Upper lobe of left lung (tissue), 4 donors: ENCODE data around the gene KCNJ14.

Experiments used
- CTCF ChIP-seq, 6 experiments: fragments of 450-650 bp in 4 of 6; fragments of 200-600 bp in 2 of 6; sonication (generic) in 2 of 6; IDR thresholded peaks; one replicate each; pipeline ENCODE4 v1.5.1; 2016 to 2019; ENCODE audit warnings: antibody characterized with exemption in 6 of 6
- EP300 ChIP-seq, 4 donors: sonication (generic); formaldehyde crosslinking; IDR thresholded peaks; one replicate each; pipeline ENCODE4 v1.5.1; 2017; ENCODE audit warnings: antibody characterized with exemption in 4 of 4, control low read depth in 2 of 4
- POLR2A ChIP-seq, 4 donors: fragments of 450-650 bp; IDR thresholded peaks; one replicate each; pipeline ENCODE4 v1.5.1; 2016 to 2017; ENCODE audit warnings: antibody characterized with exemption in 4 of 4, mild to moderate bottlenecking in 2 of 4
- POLR2AphosphoS5 ChIP-seq, 2 donors: sonication (generic); formaldehyde crosslinking; IDR thresholded peaks; one replicate each; pipeline ENCODE4 v1.5.1; 2017; ENCODE audit warnings: antibody characterized with exemption in 2 of 2

GRCh38 chr19:48417421-48417820, 38.0 kb upstream of the KCNJ14 start:
- TF ChIP-seq CTCF (IDR thresholded peaks at IDR 0.05), result no peak
- TF ChIP-seq POLR2A (IDR thresholded peaks at IDR 0.05), result no peak
- no peak for TF ChIP-seq POLR2AphosphoS5 (IDR thresholded peaks at IDR 0.05)
- TF ChIP-seq EP300 (IDR thresholded peaks at IDR 0.05), result no peak
